Adipocyte (in vitro differentiated cells): Measurements from ENCODE around the gene ATP1B1.
"Not testable (repeated sequence)": the region's sequence is repeated elsewhere in the genome, so short reads cannot be mapped to it uniquely, and the experiment has no call there.

Source experiments
- DNase-seq: peaks from one replicate; pipeline ENCODE4 v3.0.0-alpha.2; 2015; ENCODE audit warnings: low read depth
- H3K27me3 ChIP-seq: replicated peaks from 2 replicates; pipeline ENCODE4 v1.7.0; 2013; ENCODE audit warnings: mild to moderate bottlenecking, low read length, moderate library complexity; ENCODE audit not compliant: control insufficient read depth, insufficient read depth
- H3K36me3 ChIP-seq: 2 replicates; pipeline ENCODE4 v1.7.0; 2013; ENCODE audit warnings: low read length, mild to moderate bottlenecking, moderate library complexity; ENCODE audit not compliant: control insufficient read depth, insufficient read depth, severe bottlenecking
- H3K4me1 ChIP-seq: 2 replicates; pipeline ENCODE4 v1.7.0; 2013; ENCODE audit warnings: mild to moderate bottlenecking, low read length, moderate library complexity; ENCODE audit not compliant: control insufficient read depth, insufficient read depth
- H3K4me3 ChIP-seq: 2 replicates; pipeline ENCODE4 v1.7.0; 2013; ENCODE audit warnings: mild to moderate bottlenecking, low read length, moderate library complexity
- H3K9ac ChIP-seq: 2 replicates; pipeline ENCODE4 v1.7.0; 2013; ENCODE audit warnings: mild to moderate bottlenecking, low read length, moderate library complexity
- H3K9me3 ChIP-seq: 2 replicates; pipeline ENCODE4 v1.7.0; 2013; ENCODE audit warnings: mild to moderate bottlenecking, low read length, moderate library complexity; ENCODE audit not compliant: control insufficient read depth

The ATP1B1 gene

DNA sequence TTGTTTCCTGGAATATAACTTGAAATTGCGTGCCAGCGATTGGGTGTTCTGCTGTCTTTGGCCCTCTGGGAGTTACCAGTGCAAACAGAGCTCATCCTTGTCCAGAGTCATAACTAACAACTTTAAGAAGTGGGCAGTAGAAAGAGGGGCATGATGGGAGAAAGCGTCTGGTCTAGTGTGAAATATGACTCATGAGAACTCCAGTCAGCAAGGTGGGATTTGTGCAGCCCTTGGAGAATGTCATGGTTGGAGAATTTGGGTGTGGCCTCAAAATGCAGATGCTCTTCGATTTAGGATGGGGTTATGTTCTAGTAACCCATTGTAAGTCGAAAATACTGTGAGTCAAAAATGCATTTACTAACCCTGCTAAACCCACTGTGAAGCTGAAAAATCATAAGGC, 12.9 kb downstream of the ATP1B1 start:
- Histone ChIP-seq H3K27me3 (no peaks in the 10 kb centered on the region), H3K4me1 (no peaks in the 10 kb centered on the region), H3K9me3 (no peaks in the 10 kb centered on the region), H3K4me3 (no peak overlapping the region), H3K9ac (no peak overlapping the region), H3K36me3 (peaks cover 7% of the 10 kb centered on the region)
- DNase-seq, result peak; percentile 52

DNA sequence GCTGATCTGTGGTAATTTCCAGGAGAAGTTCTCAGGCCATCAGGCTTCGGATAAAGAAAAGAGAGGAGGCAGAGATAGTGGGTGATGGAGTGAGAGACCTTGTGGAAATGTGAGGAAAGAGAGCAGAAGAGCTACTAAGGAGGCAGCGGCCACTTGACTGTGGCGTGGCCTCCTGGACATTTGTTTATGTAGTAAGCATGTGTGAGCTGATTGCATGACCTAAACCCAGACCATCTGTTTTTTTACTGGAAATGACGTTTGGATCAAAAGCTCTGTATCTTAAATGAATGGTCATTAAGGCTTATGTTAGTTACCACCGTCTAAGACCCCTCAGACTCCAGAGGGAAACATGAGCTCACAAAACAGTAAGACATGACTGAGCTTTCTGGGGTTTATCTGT, 13.6 kb downstream of the ATP1B1 start:
- H3K27me3 ChIP-seq, result no peaks in the 10 kb centered on the region
- no peak overlapping the region for H3K4me3 ChIP-seq
- H3K9ac ChIP-seq, result no peak overlapping the region
- H3K36me3 ChIP-seq, result peaks cover 9% of the 10 kb centered on the region
- H3K9me3 ChIP-seq, result no peaks in the 10 kb centered on the region
- no peaks in the 10 kb centered on the region for H3K4me1 ChIP-seq
- DNase-seq, result peak; percentile 43

DNA sequence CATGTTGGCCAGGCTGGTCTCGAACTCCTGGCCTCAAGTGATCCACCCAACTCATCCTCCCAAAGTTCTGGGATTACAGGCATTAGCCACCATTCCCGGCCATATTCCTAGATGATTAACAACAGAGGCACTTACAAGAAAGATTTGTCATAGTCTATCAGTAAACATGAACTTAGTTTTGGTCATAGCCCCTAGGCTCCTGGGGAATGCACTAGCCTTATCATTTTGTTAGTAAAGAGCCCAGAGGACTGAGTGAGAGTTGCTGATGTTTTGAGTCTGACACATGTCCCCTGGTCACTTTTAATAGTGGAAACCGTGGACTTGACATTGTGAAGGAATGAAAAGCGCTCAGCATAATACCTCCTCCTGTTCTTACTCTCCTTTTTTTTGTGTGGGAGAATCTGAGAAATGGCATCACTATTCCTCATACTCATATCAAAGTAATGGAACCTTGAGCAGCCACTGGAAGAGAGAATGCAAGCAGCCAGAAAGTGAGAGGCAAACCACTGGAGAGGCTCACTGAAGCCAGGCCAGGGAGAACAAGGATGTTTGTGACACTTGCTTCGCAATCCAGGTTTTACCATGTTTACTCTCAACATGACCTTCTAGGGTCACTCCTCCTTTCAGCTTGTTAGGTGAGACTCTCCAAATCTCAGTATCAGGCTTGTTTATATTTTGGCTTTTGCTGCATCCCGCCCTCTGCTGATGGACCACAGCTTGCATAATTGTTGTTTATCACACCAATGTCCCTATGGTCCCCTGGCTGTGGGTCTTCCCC, 14.8 kb downstream of the ATP1B1 start:
- no peaks in the 10 kb centered on the region for H3K4me1 ChIP-seq

DNA sequence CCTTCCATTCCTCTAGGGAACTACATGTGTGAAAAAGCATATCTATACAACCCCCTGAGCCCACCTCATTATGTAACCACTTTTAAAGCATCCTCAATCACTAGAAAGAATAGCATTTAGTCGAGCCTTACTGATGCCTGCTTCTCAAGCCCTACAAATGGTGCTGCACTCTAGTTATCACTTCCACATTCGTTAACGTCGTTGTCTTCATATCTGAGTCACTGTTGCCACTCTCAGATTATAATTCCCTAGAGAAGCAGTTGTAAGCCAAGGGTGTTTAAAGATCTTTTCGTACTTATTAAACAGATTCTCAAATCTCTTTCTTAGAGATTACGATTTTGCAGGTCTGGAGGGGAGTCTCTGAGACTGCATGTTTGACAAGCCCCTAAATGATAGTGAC, 16.5 kb downstream of the ATP1B1 start:
- H3K9ac ChIP-seq, result no peak overlapping the region
- DNase-seq, result no peak
- H3K36me3 ChIP-seq, result peaks cover 20% of the 10 kb centered on the region
- H3K9me3 ChIP-seq, result no peaks in the 10 kb centered on the region
- H3K4me1 ChIP-seq, result no peaks in the 10 kb centered on the region
- H3K27me3 ChIP-seq, result no peaks in the 10 kb centered on the region
- H3K4me3 ChIP-seq, result no peak overlapping the region

More for the DNA sequence above, 14.8 kb downstream of the ATP1B1 start:
- no peaks in the 10 kb centered on the region for H3K9me3 ChIP-seq
- no peak overlapping the region for H3K9ac ChIP-seq
- DNase-seq, result no peak
- no peak overlapping the region for H3K4me3 ChIP-seq
- H3K36me3 ChIP-seq, result peaks cover 19% of the 10 kb centered on the region
- H3K27me3 ChIP-seq, result no peaks in the 10 kb centered on the region

DNA sequence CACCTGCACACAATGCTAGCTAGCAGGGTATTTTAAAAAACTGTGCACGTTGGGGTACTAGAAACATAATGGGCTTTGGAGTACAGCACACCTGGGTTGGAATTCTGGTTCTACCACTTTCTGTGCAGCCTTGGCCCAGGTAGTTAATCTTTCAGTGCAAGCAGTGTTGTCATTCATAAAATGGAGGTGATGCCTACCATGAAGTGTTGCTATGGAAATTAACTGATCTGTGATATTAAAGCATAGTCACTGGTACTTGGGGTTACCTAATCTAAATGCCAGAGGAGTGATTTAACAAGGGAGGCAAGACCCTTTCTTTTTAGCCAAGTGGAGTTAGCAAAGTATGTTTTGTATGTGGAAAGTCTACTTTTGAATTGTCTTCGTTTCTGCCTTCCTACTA, 18.0 kb downstream of the ATP1B1 start:
- Histone ChIP-seq H3K4me1 (no peaks in the 10 kb centered on the region), H3K36me3 (peaks cover 34% of the 10 kb centered on the region), H3K27me3 (no peaks in the 10 kb centered on the region), H3K4me3 (no peak overlapping the region), H3K9ac (no peak overlapping the region), H3K9me3 (no peaks in the 10 kb centered on the region)
- DNase-seq, result no peak

DNA sequence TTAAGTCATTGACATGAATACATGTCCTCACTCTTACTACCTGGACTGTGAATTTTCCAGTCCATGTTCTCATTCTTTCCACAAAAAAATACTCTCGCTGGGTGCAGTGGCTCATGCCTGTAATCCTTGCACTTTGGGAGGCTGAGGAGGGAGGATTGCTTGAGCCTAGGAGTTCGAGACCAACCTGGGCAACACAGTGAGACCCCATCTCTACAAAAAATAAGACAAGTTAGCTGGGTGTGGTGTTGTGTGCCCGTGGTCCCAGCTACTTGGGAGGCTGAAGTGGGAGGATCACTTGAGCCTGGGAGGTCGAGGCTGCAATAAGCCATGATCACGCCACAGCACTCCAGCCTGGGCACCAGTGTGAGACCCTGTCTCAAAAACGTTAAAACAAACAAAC, 19.1 kb downstream of the ATP1B1 start:
- H3K27me3 ChIP-seq, H3K4me3 ChIP-seq, DNase-seq, H3K9ac ChIP-seq, H3K4me1 ChIP-seq, H3K9me3 ChIP-seq: not testable (repeated sequence)
- peaks cover 35% of the 10 kb centered on the region for H3K36me3 ChIP-seq

DNA sequence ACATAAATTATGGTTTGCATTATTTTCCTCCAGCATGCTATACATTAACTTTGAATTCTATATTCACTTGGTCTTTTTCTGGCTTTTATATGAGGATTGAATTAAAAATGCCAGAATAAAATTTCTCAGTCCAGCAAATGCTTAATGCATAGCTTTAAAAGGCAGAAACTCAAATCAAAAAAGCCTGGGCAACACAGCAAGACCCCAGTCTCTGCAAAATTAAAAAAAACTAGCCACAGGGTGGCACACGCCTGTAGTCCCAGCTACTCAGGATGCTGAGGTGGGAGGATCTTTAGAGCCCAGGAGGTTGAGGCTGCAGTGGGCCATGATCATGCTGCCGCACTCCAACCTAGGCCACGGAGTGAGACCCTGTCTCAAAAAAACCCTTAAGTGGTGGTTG, 19.8 kb downstream of the ATP1B1 start:
- H3K27me3 ChIP-seq, result no peaks in the 10 kb centered on the region
- peaks cover 35% of the 10 kb centered on the region for H3K36me3 ChIP-seq

DNA sequence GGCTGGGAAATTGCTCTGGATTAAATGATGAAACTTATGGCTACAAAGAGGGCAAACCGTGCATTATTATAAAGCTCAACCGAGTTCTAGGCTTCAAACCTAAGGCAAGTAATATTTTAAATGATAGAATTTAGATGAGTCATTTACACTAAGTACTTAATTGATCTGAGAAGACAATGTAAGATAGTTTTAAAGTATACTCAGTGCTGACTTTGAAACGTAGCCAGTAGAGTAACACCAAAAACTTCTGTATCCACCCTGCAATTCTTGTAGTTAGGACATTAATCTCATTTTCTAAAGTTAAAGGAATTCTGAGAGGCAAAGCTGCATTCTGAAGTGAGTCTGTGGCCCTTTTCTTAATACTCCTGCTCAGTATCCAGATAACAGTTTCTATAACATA, 20.8 kb downstream of the ATP1B1 start:
- H3K36me3 ChIP-seq, result peaks cover 36% of the 10 kb centered on the region
- DNase-seq, result no peak
- no peaks in the 10 kb centered on the region for H3K9me3 ChIP-seq
- no peaks in the 10 kb centered on the region for H3K27me3 ChIP-seq
- no peak overlapping the region for H3K4me3 ChIP-seq
- H3K4me1 ChIP-seq, result no peaks in the 10 kb centered on the region
- no peak overlapping the region for H3K9ac ChIP-seq

More for the DNA sequence above, 19.8 kb downstream of the ATP1B1 start:
- DNase-seq, result no peak
- no peaks in the 10 kb centered on the region for H3K4me1 ChIP-seq
- H3K9ac ChIP-seq, result no peak overlapping the region
- H3K9me3 ChIP-seq, result no peaks in the 10 kb centered on the region
- no peak overlapping the region for H3K4me3 ChIP-seq

DNA sequence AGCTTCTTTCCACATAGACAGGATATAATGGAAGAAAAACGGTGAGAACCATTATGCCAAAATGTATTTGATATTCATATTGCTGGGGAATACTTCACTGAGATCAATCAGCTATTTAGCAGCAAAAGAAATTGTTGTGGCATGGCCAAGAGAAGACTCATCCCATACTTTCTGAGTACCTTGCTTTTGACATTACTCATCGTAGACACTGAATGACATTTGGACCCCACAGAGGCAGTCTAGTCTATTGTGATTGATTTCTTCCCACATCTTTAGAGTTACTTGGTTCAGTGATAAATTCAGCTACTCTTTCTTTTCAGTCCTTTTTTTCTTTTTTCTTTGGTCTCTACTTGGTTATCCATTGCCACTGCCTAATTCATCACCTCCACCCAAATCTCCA, 22.1 kb downstream of the ATP1B1 start:
- Histone ChIP-seq H3K9ac (no peak overlapping the region), H3K36me3 (peaks cover 40% of the 10 kb centered on the region), H3K9me3 (no peaks in the 10 kb centered on the region), H3K27me3 (no peaks in the 10 kb centered on the region), H3K4me1 (no peaks in the 10 kb centered on the region), H3K4me3 (no peak overlapping the region)
- no peak for DNase-seq

DNA sequence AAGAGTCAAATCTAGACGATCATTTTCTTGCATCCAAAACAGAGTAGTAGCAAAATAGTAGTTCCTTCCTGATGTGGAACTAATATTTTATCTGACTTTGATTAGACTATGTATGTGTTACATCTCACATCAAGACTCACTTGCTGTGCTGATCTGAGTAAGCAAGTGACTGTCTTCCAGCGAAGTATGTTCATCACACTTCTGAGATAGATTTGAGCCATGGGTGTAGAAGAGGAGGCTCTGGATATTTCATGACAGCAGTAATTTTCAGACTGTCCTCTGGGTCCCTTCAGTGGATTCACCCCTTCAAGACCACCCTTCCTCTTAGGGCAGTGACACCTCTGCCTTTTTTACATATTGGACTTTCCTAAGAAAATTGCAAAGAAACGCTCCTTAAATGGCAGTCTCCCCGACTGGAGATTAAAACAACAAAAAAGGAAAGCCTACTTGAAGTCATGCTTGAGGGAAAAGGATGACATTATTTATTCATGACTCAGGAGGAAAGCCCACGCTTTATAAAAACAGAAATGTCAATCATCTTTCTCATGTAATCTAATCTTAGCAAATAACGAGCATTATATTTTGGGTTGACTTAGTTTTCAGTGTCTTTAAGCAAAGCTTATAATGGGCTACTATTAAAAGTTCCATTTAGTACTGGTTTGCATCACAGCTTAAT, 22.8 kb downstream of the ATP1B1 start:
- Histone ChIP-seq H3K9me3 (no peaks in the 10 kb centered on the region), H3K4me3 (no peak overlapping the region), H3K36me3 (peaks cover 40% of the 10 kb centered on the region), H3K4me1 (no peaks in the 10 kb centered on the region), H3K27me3 (no peaks in the 10 kb centered on the region), H3K9ac (no peak overlapping the region)
- peak; percentile 46 for DNase-seq

DNA sequence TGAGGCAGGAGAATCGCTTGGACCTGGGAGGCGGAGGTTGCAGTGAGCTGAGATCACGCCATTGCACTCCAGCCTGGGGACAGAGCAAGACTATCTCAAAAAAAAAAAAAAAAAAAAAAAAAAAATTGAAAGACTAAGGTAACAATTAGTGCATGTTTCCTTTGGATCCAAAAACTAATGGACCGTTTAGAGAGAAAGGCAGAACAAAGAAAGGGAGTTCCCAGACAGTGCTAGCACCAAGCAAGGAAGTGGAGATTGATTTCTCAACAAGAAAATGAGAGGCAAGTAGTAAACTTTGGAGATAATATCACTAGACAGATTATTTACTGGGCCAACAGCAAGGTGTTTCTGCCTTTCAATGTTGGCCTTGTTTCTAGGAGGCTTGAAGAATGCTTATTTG, 24.2 kb downstream of the ATP1B1 start:
- Histone ChIP-seq H3K27me3 (no peaks in the 10 kb centered on the region), H3K4me3 (no peak overlapping the region), H3K36me3 (peaks cover 31% of the 10 kb centered on the region), H3K9ac (no peak overlapping the region), H3K9me3 (no peaks in the 10 kb centered on the region), H3K4me1 (no peaks in the 10 kb centered on the region)
- no peak for DNase-seq
